HUES64 (cell line): ENCODE results near the gene ZDHHC8. TPM values are rescaled to one million over a fixed set of nuclear protein-coding genes. Genes with fewer than 3 reads are reported as not detected.

Experiments
- H3K27ac ChIP-seq: 2 replicates; pipeline ENCODE4 v1.7.0; 2013; ENCODE audit warnings: low read depth, low read length, inconsistent platforms
- H3K27me3 ChIP-seq: 2 replicates; pipeline ENCODE4 v1.6.1; 2013; ENCODE audit warnings: mild to moderate bottlenecking, low read length; ENCODE audit not compliant: insufficient read depth
- H3K36me3 ChIP-seq: 2 replicates; pipeline ENCODE4 v1.6.1; 2013; ENCODE audit warnings: mild to moderate bottlenecking, low read length; ENCODE audit not compliant: insufficient read depth
- H3K4me1 ChIP-seq: 2 replicates; pipeline ENCODE4 v1.6.1; 2013; ENCODE audit warnings: mild to moderate bottlenecking, low read length, moderate library complexity; ENCODE audit not compliant: insufficient read depth
- H3K4me3 ChIP-seq: 2 replicates; pipeline ENCODE4 v1.5.1; 2013; ENCODE audit warnings: mild to moderate bottlenecking, low read length, moderate library complexity
- H3K9ac ChIP-seq: 2 replicates; pipeline ENCODE4 v1.6.1; 2013; ENCODE audit warnings: mild to moderate bottlenecking, low read depth, low read length
- H3K9me3 ChIP-seq: 2 replicates; pipeline ENCODE4 v1.6.1; 2013; ENCODE audit warnings: low read depth, low read length; ENCODE audit not compliant: insufficient read depth
- WGBS: fragments of 150-250, 120-280 bp; methylation state at CpG from one replicate; pipeline ENCODE4 v1.1.7; 2013; ENCODE audit warnings: missing lambda C conversion rate; 5-methylcytosine and 5-hydroxymethylcytosine counted together
- polyA plus RNA-seq, 2 experiments: library from polyadenylated mRNA; stranded (reverse); fragments of 50-300 nt; gene quantifications; one replicate each; pipeline ENCODE4 v1.2.3, GENCODE V29; 2013

The ZDHHC8 gene
- 23.3 TPM for polyA plus RNA-seq (2013, experiment 1 of 2)
- 28.1 TPM for polyA plus RNA-seq (2013, experiment 2 of 2)

- no peaks in the 10 kb centered on the region for H3K27me3 ChIP-seq
- peak within 1 kb of the TSS; percentile 83 for H3K4me3 ChIP-seq
- WGBS, result under 1% methylated on average over 43 of the region's 43 CpGs
- peaks cover 5% of the 10 kb centered on the region; the same call in 1 of the 2 replicates for H3K4me1 ChIP-seq
- H3K9me3 ChIP-seq, result no peaks in the 10 kb centered on the region
- peak within 1 kb of the TSS; percentile 78 for H3K9ac ChIP-seq
- H3K36me3 ChIP-seq, result peaks cover 18% of the 10 kb centered on the region
- no peak within 1 kb of the TSS for H3K27ac ChIP-seq
Measured at GRCh38 chr22:20131597-20131858, at the start of gene ZDHHC8. Gene ZDHHC8 (plus strand): TSS chr22:20131804. CDS start chr22:20131948, 144 bp downstream.

GRCh38 chr22:20083157-20083890 lies 48.3 kb upstream of the ZDHHC8 start:
- H3K4me3 ChIP-seq, result no peak overlapping the region
- H3K27me3 ChIP-seq, result no peaks in the 10 kb centered on the region
- peaks cover 18% of the 10 kb centered on the region for H3K4me1 ChIP-seq
- H3K9me3 ChIP-seq, result no peaks in the 10 kb centered on the region
- peak overlapping the region; percentile 32; the same call in 1 of the 2 replicates for H3K9ac ChIP-seq
- peaks cover 40% of the 10 kb centered on the region for H3K36me3 ChIP-seq
- no peak overlapping the region for H3K27ac ChIP-seq
- 81% methylated on average over 10 of the region's 10 CpGs for WGBS

- Histone ChIP-seq H3K4me1 (peaks cover 18% of the 10 kb centered on the region), H3K27me3 (no peaks in the 10 kb centered on the region), H3K27ac (no peak overlapping the region), H3K9me3 (no peaks in the 10 kb centered on the region), H3K36me3 (peaks cover 47% of the 10 kb centered on the region), H3K9ac (0 out of 2 replicates have a peak overlapping the region, but pooled peaks have one; percentile 2), H3K4me3 (no peak overlapping the region)
- 95% methylated on average over 10 of the region's 10 CpGs for WGBS
Measured at GRCh38 chr22:20083891-20084546, 47.6 kb upstream of the ZDHHC8 start.

GRCh38 chr22:20084547-20085413 lies 46.8 kb upstream of the ZDHHC8 start:
- WGBS, result 80% methylated on average over 23 of the region's 23 CpGs

GRCh38 chr22:20085651-20086050 lies 46.0 kb upstream of the ZDHHC8 start:
- no peaks in the 10 kb centered on the region for H3K9me3 ChIP-seq
- no peak overlapping the region for H3K4me3 ChIP-seq
- no peaks in the 10 kb centered on the region for H3K27me3 ChIP-seq
- H3K36me3 ChIP-seq, result peaks cover 64% of the 10 kb centered on the region
- WGBS, result 96% methylated on average over 20 of the region's 20 CpGs
- H3K4me1 ChIP-seq, result peaks cover 18% of the 10 kb centered on the region
- no peak overlapping the region; the same call in 1 of the 2 replicates for H3K9ac ChIP-seq
- no peak overlapping the region for H3K27ac ChIP-seq

More at GRCh38 chr22:20084547-20085413, 46.8 kb upstream of the ZDHHC8 start:
- Histone ChIP-seq H3K27me3 (no peaks in the 10 kb centered on the region), H3K27ac (peak overlapping the region; percentile 39; the same call in 1 of the 2 replicates), H3K9me3 (no peaks in the 10 kb centered on the region), H3K36me3 (peaks cover 55% of the 10 kb centered on the region), H3K4me1 (peaks cover 18% of the 10 kb centered on the region), H3K9ac (peak overlapping the region; percentile 56), H3K4me3 (no peak overlapping the region)

- Histone ChIP-seq H3K36me3 (peaks cover 69% of the 10 kb centered on the region), H3K9me3 (no peaks in the 10 kb centered on the region), H3K27me3 (no peaks in the 10 kb centered on the region), H3K4me3 (no peak overlapping the region), H3K4me1 (peaks cover 18% of the 10 kb centered on the region), H3K27ac (no peak overlapping the region), H3K9ac (no peak overlapping the region)
- WGBS, result 97% methylated on average over 24 of the region's 24 CpGs
Measured at GRCh38 chr22:20086101-20086599, 45.5 kb upstream of the ZDHHC8 start.

- Histone ChIP-seq H3K9ac (no peak overlapping the region), H3K27me3 (no peaks in the 10 kb centered on the region), H3K27ac (no peak overlapping the region), H3K36me3 (peaks cover 70% of the 10 kb centered on the region), H3K4me3 (no peak overlapping the region), H3K4me1 (peaks cover 12% of the 10 kb centered on the region), H3K9me3 (no peaks in the 10 kb centered on the region)
- 97% methylated on average over 5 of the region's 5 CpGs for WGBS
Measured at GRCh38 chr22:20086763-20087162, 44.8 kb upstream of the ZDHHC8 start.

GRCh38 chr22:20087319-20088262 lies 44.0 kb upstream of the ZDHHC8 start:
- Histone ChIP-seq H3K27ac (no peak overlapping the region), H3K9me3 (no peaks in the 10 kb centered on the region), H3K36me3 (peaks cover 77% of the 10 kb centered on the region), H3K27me3 (no peaks in the 10 kb centered on the region), H3K9ac (no peak overlapping the region), H3K4me1 (peaks cover 8% of the 10 kb centered on the region), H3K4me3 (no peak overlapping the region)
- WGBS, result 92% methylated on average over 14 of the region's 14 CpGs

GRCh38 chr22:20088263-20088648 lies 43.3 kb upstream of the ZDHHC8 start:
- no peak overlapping the region for H3K9ac ChIP-seq
- 93% methylated on average over 8 of the region's 8 CpGs for WGBS
- peaks cover 80% of the 10 kb centered on the region for H3K36me3 ChIP-seq
- H3K4me3 ChIP-seq, result no peak overlapping the region
- no peaks in the 10 kb centered on the region for H3K27me3 ChIP-seq
- H3K9me3 ChIP-seq, result no peaks in the 10 kb centered on the region
- H3K4me1 ChIP-seq, result peaks cover 4% of the 10 kb centered on the region
- H3K27ac ChIP-seq, result no peak overlapping the region
